Lung (tissue), 12 donors: ENCODE measurements around the gene DDX39A. TPM values are rescaled to one million over a fixed set of nuclear protein-coding genes. Genes with fewer than 3 reads are reported as not detected.

Source experiments
- ATAC-seq: fragments of 200-7000 bp; cut with Tn5 transposase; one replicate; pipeline ENCODE4 v1.9.1; 2020; ENCODE audit warnings: moderate number of reproducible peaks; ENCODE audit not compliant: insufficient read depth, low FRiP score
- DNase-seq, 3 donors: peaks; one replicate each; pipeline ENCODE4 v3.0.0-alpha.2; 2013 to 2017
- H3K27ac ChIP-seq, 2 donors: one replicate each; pipeline ENCODE4 v1.5.1; 2013; ENCODE audit warnings: mild to moderate bottlenecking in 2 of 2, moderate library complexity in 2 of 2, control low read depth in 1 of 2, inconsistent platforms in 1 of 2, low read depth in 1 of 2, low read length in 1 of 2
- H3K27me3 ChIP-seq, 3 donors: one replicate each; pipeline ENCODE4 v1.5.1; 2013; ENCODE audit warnings: low read length in 2 of 3; ENCODE audit not compliant: control insufficient read depth in 3 of 3, insufficient read depth in 3 of 3
- H3K36me3 ChIP-seq, 4 donors: one replicate each; pipeline ENCODE4 v1.5.1; 2013; ENCODE audit warnings: low read length in 4 of 4, mild to moderate bottlenecking in 1 of 4, moderate library complexity in 1 of 4; ENCODE audit not compliant: control insufficient read depth in 4 of 4, insufficient read depth in 4 of 4
- H3K4me1 ChIP-seq, 5 donors: one replicate each; pipeline ENCODE4 v1.5.1; 2013; ENCODE audit warnings: low read length in 5 of 5, mild to moderate bottlenecking in 2 of 5, moderate library complexity in 1 of 5; ENCODE audit not compliant: control insufficient read depth in 5 of 5, insufficient read depth in 5 of 5
- H3K4me3 ChIP-seq: one replicate; pipeline ENCODE4 v1.5.1; 2013; ENCODE audit warnings: mild to moderate bottlenecking, control low read depth, moderate library complexity
- H3K9ac ChIP-seq, 2 donors: one replicate each; pipeline ENCODE4 v1.5.1; 2013; ENCODE audit warnings: low read length in 2 of 2, control low read depth in 1 of 2; ENCODE audit not compliant: insufficient read depth in 1 of 2
- H3K9me3 ChIP-seq, 4 donors: one replicate each; pipeline ENCODE4 v1.5.1; 2013; ENCODE audit warnings: low read length in 3 of 4, mild to moderate bottlenecking in 1 of 4, moderate library complexity in 1 of 4; ENCODE audit not compliant: control insufficient read depth in 4 of 4, insufficient read depth in 3 of 4
- WGBS, 2 donors: extraction: QIAGEN DNeasy Blood & Tissue Kit; methylation state at CpG; one replicate each; pipeline ENCODE4 v1.1.7; 2013; 5-methylcytosine and 5-hydroxymethylcytosine counted together
- polyA plus RNA-seq, 2 donors: library from polyadenylated mRNA; stranded (reverse); fragments of 200-250 nt; gene quantifications; one replicate each; pipeline ENCODE4 v1.2.1, GENCODE V29; 2013
- total RNA-seq, 2 donors: library from RNA; depleted of rRNA in 1 of 2; stranded (reverse); fragments of >200 nt in 1 of 2; gene quantifications; one replicate each; pipeline ENCODE4 v1.2.1, GENCODE V29; 2014 to 2021
- TF ChIP-seq, protein P1 (sequence below): IDR thresholded peaks from 2 replicates; pipeline ENCODE4 v1.5.1; 2012; ENCODE audit warnings: mild to moderate bottlenecking; ENCODE audit errors: control extremely low read depth, extremely low read depth
- donor health status: control.
- donor health status: control.
- donor health status: Bipolar disorder and iron deficiency.
- donor health status: healthy.
- donor health status: DM: yes; HTN: yes; CAD: no.

The DDX39A gene
- total and polyA plus RNA-seq, 4 donors = 46.2 to 156 (median 97.7) TPM

DNA sequence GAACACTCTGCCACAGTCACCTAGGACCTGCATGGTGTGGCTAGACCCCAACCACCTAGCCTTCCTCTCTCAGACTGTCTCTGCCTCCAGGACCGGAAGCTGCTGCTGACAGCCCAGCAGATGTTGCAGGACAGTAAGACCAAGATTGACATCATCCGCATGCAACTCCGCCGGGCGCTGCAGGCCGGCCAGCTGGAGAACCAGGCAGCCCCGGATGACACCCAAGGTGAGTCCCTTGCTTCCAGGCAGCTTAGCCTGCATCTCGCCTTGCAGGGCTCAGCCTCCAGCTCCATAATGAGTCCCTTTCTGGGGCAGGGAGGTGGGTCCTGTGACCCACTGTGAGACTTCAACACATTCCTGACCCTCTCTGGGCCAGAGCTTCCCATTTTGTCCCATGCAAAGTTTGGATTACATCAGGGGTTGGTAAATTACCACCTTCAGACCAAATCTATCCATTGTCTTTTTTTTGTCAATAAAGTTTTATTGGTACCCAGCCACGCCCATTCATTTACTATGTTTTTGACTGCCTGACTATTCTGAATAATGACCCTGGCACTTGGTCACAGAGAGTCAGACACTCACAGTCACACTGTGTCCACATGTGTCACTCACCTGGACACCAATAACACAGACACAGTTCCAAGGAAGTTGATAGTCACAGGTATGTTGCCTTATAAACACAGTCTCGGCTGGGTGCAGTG lies 27.3 kb upstream of the DDX39A start:
- 98 to 99% methylated on average over 10 of the region's 10 CpGs for WGBS, 2 donors
- ATAC-seq = no peak
- no peaks in the 10 kb centered on the region for H3K27me3 ChIP-seq

GRCh38 chr19:14443632-14444216 lies 24.6 kb upstream of the DDX39A start:
- no peaks in the 10 kb centered on the region for H3K9me3 ChIP-seq
- ATAC-seq (no peak), DNase-seq (no peak)
- H3K27ac ChIP-seq = no peak overlapping the region
- 94 to 96% methylated on average over 14 of the region's 14 CpGs for WGBS, 2 donors
- H3K36me3 ChIP-seq = peaks cover 27 to 52% (median 44%) of the 10 kb centered on the region in 4 donors
- TF ChIP-seq, protein P1, sequence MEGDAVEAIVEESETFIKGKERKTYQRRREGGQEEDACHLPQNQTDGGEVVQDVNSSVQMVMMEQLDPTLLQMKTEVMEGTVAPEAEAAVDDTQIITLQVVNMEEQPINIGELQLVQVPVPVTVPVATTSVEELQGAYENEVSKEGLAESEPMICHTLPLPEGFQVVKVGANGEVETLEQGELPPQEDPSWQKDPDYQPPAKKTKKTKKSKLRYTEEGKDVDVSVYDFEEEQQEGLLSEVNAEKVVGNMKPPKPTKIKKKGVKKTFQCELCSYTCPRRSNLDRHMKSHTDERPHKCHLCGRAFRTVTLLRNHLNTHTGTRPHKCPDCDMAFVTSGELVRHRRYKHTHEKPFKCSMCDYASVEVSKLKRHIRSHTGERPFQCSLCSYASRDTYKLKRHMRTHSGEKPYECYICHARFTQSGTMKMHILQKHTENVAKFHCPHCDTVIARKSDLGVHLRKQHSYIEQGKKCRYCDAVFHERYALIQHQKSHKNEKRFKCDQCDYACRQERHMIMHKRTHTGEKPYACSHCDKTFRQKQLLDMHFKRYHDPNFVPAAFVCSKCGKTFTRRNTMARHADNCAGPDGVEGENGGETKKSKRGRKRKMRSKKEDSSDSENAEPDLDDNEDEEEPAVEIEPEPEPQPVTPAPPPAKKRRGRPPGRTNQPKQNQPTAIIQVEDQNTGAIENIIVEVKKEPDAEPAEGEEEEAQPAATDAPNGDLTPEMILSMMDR = no peak
- H3K27me3 ChIP-seq = no peaks in the 10 kb centered on the region
- no peak overlapping the region for H3K9ac ChIP-seq
- H3K4me1 ChIP-seq = peaks cover 0 to 9% (median 7%) of the 10 kb centered on the region in 5 donors
- H3K4me3 ChIP-seq = no peak overlapping the region

More for the DNA sequence above, 27.3 kb upstream of the DDX39A start:
- Histone ChIP-seq H3K4me3 (no peak overlapping the region), H3K9ac (no peak overlapping the region), H3K36me3 (peaks cover 38 to 73% (median 53%) of the 10 kb centered on the region in 4 donors), H3K27ac (no peak overlapping the region), H3K9me3 (no peaks in the 10 kb centered on the region), H3K4me1 (no peaks in the 10 kb centered on the region)
- DNase-seq = no peak
- TF ChIP-seq, protein P1 = no peak

DNA sequence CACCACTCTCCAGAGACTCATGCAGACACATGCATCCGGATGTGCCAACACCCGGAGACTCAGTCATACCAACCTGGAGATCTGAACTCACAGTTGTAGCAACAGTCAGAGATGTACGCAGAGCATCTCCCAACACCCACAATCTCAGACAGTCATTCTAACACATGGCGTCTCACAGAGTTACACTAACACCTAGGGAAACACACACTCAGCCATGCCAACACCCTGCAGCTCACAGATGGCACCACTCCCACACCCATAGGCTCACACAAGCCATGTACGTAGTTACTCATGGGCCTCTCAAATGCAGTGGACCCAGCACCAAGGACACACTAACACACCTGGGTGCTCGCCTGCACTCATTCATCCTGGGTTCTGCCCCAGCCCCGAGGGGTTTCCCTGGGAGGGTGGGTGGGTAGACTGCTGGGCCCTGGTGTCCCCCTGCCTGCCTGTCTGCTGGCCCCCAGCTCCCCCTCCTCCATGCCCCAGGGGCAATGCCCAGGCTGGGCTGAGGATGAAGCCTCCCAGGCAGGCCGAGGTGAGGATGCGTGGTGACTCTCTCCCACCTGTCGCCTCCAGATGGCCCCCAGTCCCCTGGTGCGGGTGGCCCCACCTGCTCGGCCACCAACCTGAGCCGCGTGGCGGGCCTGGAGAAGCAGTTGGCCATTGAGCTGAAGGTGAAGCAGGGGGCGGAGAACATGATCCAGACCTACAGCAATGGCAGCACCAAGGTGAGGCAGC lies 23.9 kb upstream of the DDX39A start:
- Histone ChIP-seq H3K9me3 (no peaks in the 10 kb centered on the region), H3K4me3 (no peak overlapping the region), H3K36me3 (peaks cover 27 to 46% (median 37%) of the 10 kb centered on the region in 4 donors), H3K9ac (no peak overlapping the region), H3K27me3 (no peaks in the 10 kb centered on the region), H3K27ac (no peak overlapping the region), H3K4me1 (peaks cover 0 to 9% (median 7%) of the 10 kb centered on the region in 5 donors)
- ATAC-seq (no peak), DNase-seq (no peak)
- TF ChIP-seq, protein P1 = no peak
- 95% methylated on average over 16 of the region's 16 CpGs for WGBS, 2 donors
